Right ventricle myocardium inferior (tissue), 1 donor: ENCODE results near the gene PAOX. TPM values are rescaled to one million over a fixed set of nuclear protein-coding genes. Genes with fewer than 3 reads are reported as not detected.
"Not testable (repeated sequence)": the region's sequence is repeated elsewhere in the genome, so short reads cannot be mapped to it uniquely, and the experiment has no call there.

ENCODE experiments used
- ATAC-seq: fragments of 200-7000 bp; cut with Tn5 transposase; one replicate; pipeline ENCODE4 v1.9.1; 2020; ENCODE audit warnings: mild to moderate bottlenecking, moderate library complexity
- DNase-seq: peaks from one replicate; pipeline ENCODE4 v3.0.0; 2021; ENCODE audit errors: missing footprints
- intact Hi-C: fragments of 100-400 bp; cut with DNase I; formaldehyde crosslinking; loops from one replicate; pipeline ENCODE4 v1.11.0; 2022
- total RNA-seq: library from RNA; stranded (reverse); fragmentation: NEBNext Ultra II Directional; extraction: Animal tissue kit (Norgen Biotek cat#: 25700); gene quantifications from one replicate; pipeline ENCODE4 v1.2.1, GENCODE V29; 2021
- donor health status: DM: no; HTN: yes; CAD: no; lungs with severe emphysema.

Gene PAOX
- total RNA-seq, 1 donor from 2014 or later = 3.5 TPM

DNA sequence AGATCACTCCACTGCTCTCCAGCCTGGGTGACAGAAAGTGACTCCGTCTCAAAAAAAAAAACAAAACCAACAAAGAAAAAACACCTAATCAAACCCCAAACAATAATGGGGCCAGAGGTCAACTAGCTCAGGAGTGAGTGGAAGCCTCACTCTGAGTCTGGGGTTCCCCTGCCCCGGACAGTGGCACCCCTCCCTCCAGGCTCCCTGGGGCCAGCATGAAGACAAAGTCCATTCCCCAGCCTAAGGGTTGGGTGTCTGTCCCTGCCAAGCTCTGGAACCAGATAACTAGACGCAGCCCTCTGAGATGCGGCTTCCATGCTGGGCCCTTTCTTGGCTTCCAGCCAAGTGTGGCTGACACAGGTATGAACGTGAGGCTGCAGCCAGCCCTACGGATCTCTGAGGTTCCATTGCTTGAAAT lies 19.5 kb upstream of the PAOX start:
- intact Hi-C loops = no loop called here

DNA sequence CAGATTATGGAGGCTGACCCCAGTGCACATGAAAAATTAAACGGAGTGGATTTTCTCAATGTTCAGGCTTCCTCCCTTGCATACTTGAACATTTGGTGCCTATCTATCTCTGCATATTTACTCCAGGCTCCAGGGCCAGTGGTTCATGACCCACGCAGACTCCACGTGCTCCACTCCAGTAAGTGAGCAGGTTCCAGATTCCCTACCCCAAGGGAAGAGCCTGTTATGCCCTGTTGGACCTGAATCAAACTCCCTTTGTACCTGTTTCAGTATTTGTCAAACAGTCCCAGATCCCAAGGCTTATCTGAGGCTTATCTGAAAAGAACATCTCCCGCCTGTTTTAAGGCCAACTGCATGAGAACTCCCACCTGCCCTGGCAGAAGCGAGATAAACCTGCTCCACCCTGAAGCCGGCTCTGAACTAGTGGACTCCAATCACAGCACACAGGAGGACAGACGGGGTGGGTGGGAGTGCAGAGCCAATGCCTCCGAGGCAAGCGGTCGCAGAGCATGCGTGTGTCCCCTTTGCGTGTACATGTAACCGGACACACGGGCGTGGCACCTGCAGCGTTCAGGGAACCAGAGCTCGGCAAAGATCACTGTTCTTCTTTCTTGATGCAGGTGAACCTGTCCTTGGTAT lies 19.0 kb upstream of the PAOX start:
- ATAC-seq (no peak), DNase-seq (no peak)
- intact Hi-C loops = no loop called here

More for the DNA sequence above, 19.5 kb upstream of the PAOX start:
- no peak for ATAC-seq
- no peak for DNase-seq

- DNase-seq = no peak
- intact Hi-C loops = no loop called here
- ATAC-seq = no peak
Observed at GRCh38 chr10:133361227-133361626, 17.8 kb upstream of the PAOX start.

GRCh38 chr10:133361773-133362441 lies 17.2 kb upstream of the PAOX start:
- intact Hi-C loops = no loop called here
- ATAC-seq = no peak

GRCh38 chr10:133362846-133363245 lies 16.2 kb upstream of the PAOX start:
- DNase-seq (peak; percentile 23), ATAC-seq (no peak)
- intact Hi-C loops = no loop called here

More at GRCh38 chr10:133361773-133362441, 17.2 kb upstream of the PAOX start:
- no peak for DNase-seq

DNA sequence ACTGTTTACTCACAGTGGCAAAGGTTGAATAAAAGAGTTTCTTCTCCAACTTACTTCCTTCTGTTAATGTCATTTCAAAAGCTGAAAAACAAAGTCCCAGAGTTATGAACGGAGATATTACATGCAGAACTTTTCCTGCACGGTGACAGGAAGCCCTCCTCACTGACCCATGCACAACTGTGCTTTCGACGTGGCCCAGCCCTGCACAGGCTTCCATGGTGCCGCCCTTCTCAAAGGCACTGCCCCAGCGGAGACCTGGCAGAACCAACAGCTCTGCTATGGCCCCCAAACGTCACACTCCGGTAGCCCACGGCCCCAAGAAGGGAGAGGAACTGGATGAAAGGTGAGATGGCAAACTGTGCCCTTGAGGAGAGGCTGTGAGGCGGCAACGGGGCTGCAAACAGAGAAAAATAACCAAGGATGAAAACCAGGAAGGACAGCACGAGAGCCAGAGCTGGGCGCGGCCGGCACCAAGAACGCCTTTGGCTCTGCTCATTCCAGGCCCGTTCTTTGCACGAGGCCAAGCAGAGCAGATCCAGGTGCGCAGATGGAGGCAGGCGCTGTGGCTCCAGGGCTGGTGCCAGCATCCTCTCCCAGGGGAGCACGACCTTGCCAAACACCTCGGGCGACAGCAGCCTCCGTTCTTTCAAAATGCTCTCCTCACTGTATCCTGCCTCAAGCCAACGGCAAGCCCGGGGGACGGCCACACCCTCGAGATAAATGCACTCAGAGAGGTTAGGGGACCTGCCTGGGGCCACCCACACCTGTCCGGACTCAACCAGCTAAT lies 14.2 kb upstream of the PAOX start:
- intact Hi-C loops = no loop called here
- ATAC-seq = no peak

GRCh38 chr10:133365461-133366129 lies 13.5 kb upstream of the PAOX start:
- ATAC-seq (no peak), DNase-seq (peak; percentile 45)
- intact Hi-C loops = no loop called here

More for the DNA sequence above, 14.2 kb upstream of the PAOX start:
- peak; percentile 39 for DNase-seq

- ATAC-seq = no peak
- intact Hi-C loops = no loop called here
- DNase-seq = peak; percentile 21
Observed at GRCh38 chr10:133366130-133366478, 13.0 kb upstream of the PAOX start.

DNA sequence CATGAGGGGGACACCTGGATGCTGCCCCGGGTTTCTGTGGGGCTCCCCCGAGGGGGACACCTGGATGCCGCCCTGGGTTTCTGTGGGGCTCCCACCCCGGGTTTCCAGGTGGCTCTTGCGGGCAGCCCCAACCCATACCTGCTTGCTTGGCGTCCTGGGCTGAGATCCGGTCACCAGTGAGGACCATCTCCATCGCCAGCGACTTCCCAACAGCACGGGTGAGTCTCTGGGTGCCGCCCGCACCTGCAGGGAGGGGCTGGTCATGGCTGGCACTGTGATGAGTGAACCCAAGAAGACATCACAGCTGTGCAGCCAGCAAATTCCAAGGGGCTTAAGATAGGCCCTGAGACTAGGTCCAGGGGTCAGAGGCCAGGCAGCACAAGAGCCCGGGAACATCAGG lies 12.3 kb upstream of the PAOX start:
- ATAC-seq (no peak), DNase-seq (peak; percentile 60)
- intact Hi-C loops = no loop called here

- ATAC-seq, DNase-seq, intact Hi-C loops: not testable (repeated sequence)
Observed at GRCh38 chr10:133367461-133367860, 11.6 kb upstream of the PAOX start.

GRCh38 chr10:133368153-133368552 lies 10.9 kb upstream of the PAOX start:
- ATAC-seq (no peak), DNase-seq (no peak)
- intact Hi-C loops = no loop called here

GRCh38 chr10:133370030-133370786 lies 8.9 kb upstream of the PAOX start:
- peak; percentile 43 for DNase-seq
- intact Hi-C loops = no loop called here

DNA sequence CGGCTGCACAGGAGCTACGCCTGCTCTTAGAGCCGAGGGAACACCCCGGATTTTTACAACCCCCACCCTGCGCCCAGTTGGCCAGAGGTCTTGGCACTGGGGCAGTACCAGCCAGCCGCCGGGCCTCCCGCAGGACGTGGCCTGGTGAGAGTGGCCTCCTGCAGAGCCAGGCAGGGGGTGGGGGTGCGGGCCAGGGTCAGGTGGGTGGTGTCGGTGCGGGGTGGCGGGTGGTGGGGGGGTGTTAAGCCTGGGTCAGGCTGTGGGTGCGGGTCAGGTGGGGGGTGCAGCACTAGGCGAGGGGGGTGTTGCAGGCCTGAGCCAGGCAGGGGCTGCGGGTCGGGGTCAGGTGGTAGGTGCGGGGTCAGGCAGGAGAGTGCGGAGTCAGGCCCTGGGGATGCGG lies 6.6 kb upstream of the PAOX start:
- ATAC-seq = no peak
- intact Hi-C loops = no loop called here
- peak; percentile 65 for DNase-seq

More at GRCh38 chr10:133370030-133370786, 8.9 kb upstream of the PAOX start:
- no peak for ATAC-seq

DNA sequence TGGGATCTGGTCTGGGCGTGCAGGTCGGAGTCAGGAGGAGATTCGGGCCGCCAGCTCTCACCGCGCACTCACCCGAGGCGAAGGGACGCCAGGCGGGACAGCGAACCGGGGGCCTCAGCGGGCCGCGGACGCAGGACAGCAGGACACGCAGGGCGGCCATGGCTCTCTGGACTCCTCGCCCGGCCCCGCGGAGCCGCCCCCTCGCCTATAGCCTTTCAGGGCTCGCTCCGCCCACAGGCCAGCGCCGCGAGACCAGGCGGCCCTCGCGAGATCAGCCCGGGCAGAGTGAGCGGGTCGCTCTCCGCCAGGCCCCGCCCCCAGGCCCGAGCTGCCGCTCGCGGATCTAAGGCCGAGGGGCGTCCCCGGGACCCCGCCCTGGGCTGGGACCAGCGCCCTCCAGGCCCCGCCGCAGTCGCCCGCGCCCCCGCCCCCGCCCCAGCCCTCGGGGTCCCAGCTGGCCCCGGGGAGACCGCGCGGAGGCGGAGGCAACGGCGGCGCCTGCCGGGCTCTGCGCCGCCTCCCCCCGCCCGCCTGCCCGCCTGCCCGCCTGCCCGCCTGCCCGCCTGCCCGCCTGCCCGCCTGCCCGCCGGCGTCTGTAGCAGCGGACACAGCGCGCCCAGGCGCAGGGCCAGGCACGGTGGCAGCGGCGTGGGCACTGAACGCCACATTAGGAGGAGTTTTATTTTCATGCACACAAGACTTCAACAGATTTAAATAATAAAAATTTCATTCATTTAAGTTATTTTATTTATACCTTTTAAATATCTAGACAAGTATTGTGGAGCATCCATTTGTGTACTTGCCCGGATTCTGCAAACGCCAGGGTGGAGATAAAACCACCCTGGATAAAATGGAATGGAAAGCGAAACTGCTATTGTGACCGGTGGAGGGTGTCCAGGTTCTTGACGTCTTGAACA lies 5.6 kb upstream of the PAOX start, which contains the start of gene ECHS1:
ECHS1 (minus strand) TSS at position 181 of the 917 bp plus-strand sequence; CDS start at position 160, 21 bp downstream.
- ATAC-seq = peak; percentile 99
- intact Hi-C loops = no loop called here

GRCh38 chr10:133375357-133376115 lies 3.5 kb upstream of the PAOX start:
- DNase-seq (no peak), ATAC-seq (no peak)
- intact Hi-C loops = no loop called here

More for the DNA sequence above, 5.6 kb upstream of the PAOX start, which contains the start of gene ECHS1:
- DNase-seq = peak; percentile 99

GRCh38 chr10:133376183-133376582 lies 2.9 kb upstream of the PAOX start:
- DNase-seq, ATAC-seq, intact Hi-C loops: not testable (repeated sequence)
